Measurements from ENCODE around the gene TBC1D1.

Gene TBC1D1

DNA sequence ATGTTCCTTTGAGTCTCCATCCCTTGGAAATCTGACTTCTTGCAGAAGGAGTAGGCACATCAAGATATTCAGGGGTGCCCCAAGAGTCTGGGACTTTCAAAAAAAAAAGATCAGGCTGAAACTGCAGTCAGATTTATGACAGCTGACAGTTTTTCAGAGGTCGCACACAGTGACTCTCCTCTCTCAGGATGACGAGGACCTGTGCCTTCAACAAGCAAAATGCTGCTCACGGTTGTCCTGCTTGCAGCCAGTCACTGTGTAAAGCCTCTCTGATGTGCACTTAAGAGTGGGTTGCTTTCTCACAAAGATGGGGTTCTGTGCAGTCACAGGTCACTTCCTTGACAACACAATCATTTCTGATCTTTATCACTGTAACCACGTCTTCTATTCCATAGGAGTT, 247.5 kb downstream of the TBC1D1 start:
- TF ChIP-seq GATA3 (IDR thresholded peaks at IDR 0.05; ENCODE audit: low read depth, low read length) (no peak), GATA2 (IDR thresholded peaks at IDR 0.05; ENCODE audit: low read depth, low read length) (no peak)

GRCh38 chr4:38139187-38139586, 248.3 kb downstream of the TBC1D1 start:
- TF ChIP-seq GATA3 (IDR thresholded peaks at IDR 0.05; ENCODE audit: low read depth, low read length), result no peak
- TF ChIP-seq GATA2 (IDR thresholded peaks at IDR 0.05; ENCODE audit: low read depth, low read length), result no peak

DNA sequence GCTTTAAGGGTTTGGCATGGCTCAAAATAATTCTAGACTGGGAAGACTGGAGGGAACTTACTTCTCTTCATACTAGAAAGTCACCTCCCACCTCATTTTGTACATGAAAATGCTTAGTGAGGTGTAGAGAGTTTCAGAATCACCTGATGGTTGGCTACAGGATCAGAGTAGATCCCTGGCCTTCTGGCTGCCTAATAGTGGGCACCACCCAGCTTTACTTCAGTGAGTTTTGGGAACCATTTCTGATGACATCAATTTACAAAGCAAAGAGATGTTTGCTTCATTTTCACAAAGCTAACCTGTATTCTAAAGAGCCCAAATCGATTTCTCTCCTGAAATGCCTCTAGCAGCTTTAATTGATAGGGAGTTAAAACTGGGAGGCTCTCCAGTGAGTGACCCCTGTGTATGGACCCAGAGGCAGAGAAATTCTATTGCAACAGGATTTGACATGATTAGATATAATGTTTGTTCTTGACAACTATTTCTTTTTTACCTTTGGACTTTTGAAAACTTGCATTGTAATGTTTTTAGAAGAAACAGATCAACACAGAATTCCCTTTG, 249.8 kb downstream of the TBC1D1 start:
- TF ChIP-seq GATA2 (IDR thresholded peaks at IDR 0.05; ENCODE audit: low read depth, low read length), result no peak
- TF ChIP-seq GATA3 (IDR thresholded peaks at IDR 0.05; ENCODE audit: low read depth, low read length), result no peak

DNA sequence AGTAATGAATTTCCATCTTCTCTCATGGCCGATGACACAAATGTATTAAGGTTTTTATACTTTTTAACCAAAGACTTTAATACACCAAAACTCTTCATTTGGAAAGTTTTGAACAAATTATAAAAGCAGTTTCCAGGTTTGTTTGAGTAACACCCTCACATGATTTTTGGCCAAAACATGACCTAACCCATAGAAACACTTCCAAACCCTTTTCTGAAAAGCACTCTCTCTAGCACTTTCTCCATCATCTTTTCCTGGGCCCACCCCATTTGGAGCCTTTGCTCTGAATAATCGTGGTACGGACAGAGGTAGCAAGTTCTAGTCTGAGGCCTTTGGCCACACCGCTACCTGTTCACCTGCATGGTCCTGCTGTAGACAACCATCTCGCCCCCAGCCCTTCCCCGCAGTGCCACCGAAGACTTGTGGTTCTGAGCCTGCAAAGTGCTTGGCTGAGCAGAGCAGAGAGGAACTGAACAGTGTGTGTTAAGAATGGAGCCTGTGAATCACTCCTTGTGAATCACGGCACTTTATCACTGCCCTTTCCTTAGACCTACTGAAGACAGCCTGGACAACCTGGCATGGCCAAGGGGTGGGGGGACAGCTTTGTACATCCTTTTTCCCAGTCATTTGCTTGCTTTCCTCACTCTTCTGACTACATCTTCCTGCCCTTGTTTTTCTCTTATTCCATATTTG, 251.1 kb downstream of the TBC1D1 start:
- no peak for TF ChIP-seq GATA3 (IDR thresholded peaks at IDR 0.05; ENCODE audit: low read depth, low read length)
- no peak for TF ChIP-seq GATA2 (IDR thresholded peaks at IDR 0.05; ENCODE audit: low read depth, low read length)

DNA sequence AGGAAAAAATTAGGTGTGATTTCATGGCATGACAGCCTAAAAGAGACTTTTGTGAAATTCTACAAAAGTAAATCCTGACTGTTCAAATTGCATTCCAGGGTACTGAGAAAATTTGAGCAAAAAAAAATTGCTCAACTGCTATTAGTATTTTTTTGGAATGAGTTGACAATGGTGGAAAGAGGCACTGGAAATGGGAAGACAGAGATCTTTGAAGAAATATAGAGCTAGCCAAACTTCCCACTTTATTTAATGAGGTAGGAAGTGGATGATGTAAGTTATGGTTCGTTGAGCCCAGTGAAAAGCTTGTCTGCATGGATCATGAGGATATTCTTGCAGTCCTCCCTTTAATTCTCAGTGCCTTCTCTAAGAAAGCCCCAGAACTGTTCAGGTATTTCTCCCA, 253.1 kb downstream of the TBC1D1 start:
- TF ChIP-seq GATA2 (IDR thresholded peaks at IDR 0.05; ENCODE audit: low read depth, low read length) (no peak), GATA3 (IDR thresholded peaks at IDR 0.05; ENCODE audit: low read depth, low read length) (no peak)

- TF ChIP-seq GATA3 (IDR thresholded peaks at IDR 0.05; ENCODE audit: low read depth, low read length), result no peak
- TF ChIP-seq GATA2 (IDR thresholded peaks at IDR 0.05; ENCODE audit: low read depth, low read length), result no peak
Observed at GRCh38 chr4:38145033-38145678, 254.3 kb downstream of the TBC1D1 start.

DNA sequence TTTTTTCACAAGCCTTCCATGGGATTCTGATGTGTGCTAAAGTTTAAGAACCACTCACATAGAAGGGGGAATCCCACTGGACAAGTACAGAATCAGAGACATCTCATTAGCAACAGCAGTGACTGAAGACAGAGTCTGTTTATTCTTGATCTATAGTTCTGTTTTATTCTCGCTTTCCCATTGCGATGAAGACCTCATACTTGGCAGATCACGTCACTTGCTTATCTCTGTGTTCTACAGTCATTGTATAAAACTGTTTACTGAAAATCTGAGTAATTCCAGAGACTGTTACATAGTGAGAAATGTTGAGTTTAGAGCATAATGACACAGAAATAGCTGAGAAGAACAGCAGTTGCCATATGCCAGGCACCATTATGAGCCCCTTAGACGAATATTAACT, 254.9 kb downstream of the TBC1D1 start:
- TF ChIP-seq GATA2 (IDR thresholded peaks at IDR 0.05; ENCODE audit: low read depth, low read length) (no peak), GATA3 (IDR thresholded peaks at IDR 0.05; ENCODE audit: low read depth, low read length) (no peak)

DNA sequence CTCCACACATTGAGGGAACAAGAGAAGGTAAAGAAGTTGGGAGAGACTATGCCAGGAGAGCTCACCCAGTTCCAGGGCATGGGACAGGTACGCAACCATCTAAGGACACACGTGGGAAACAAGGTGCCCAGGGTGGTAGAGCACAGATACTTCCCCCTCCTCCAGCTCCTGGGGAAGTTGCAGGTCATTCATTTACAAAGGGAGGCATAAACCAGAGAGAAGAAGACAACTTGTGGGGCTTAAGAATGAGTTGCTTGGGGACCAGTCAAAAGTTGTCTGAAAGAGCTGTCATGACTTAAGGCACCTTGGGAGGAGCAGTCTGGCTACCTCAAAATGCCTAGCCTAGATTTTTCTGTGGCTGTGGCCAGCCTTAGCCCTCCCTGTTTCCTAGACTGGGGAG, 255.5 kb downstream of the TBC1D1 start:
- TF ChIP-seq GATA3 (IDR thresholded peaks at IDR 0.05; ENCODE audit: low read depth, low read length) (no peak), GATA2 (IDR thresholded peaks at IDR 0.05; ENCODE audit: low read depth, low read length) (no peak)

- TF ChIP-seq GATA2 (IDR thresholded peaks at IDR 0.05; ENCODE audit: low read depth, low read length) (no peak), GATA3 (IDR thresholded peaks at IDR 0.05; ENCODE audit: low read depth, low read length) (no peak)
Observed at GRCh38 chr4:38149472-38149996, 258.6 kb downstream of the TBC1D1 start.

DNA sequence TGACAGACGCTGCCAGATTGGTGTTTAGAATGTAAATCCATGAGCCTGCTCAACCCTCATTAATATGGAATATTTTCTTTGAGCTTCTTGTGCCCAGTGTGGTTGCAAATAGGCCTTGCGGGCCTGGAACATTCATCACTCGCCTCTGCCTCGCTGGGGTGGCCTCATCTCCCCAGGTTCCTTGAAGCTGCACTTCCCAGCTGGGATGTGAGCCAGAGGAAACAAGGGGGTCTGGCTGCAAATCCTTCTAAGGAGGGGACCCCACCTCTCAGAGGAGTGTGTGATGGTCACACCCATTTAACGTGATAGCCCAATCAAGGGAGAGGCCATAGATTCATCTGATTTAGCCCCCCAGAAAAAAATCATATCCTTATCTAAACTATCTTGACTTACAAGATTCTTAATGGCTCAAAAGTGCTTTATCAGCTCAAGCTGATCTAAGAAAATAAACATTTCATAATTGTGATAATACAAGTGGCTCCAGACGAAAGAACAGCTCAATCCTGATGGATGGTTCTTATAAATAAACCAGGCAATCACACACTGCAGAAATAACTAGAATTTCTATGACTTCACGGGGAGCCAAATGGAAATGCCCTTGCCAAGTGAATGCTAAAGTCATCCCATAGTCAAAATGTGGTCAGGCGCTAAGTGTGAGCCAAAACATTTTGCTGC, 259.2 kb downstream of the TBC1D1 start:
- TF ChIP-seq GATA2 (IDR thresholded peaks at IDR 0.05; ENCODE audit: low read depth, low read length), result no peak
- TF ChIP-seq GATA3 (IDR thresholded peaks at IDR 0.05; ENCODE audit: low read depth, low read length), result no peak

GRCh38 chr4:38150766-38151165, 259.9 kb downstream of the TBC1D1 start:
- no peak for TF ChIP-seq GATA3 (IDR thresholded peaks at IDR 0.05; ENCODE audit: low read depth, low read length)
- TF ChIP-seq GATA2 (IDR thresholded peaks at IDR 0.05; ENCODE audit: low read depth, low read length), result no peak

GRCh38 chr4:38151873-38152272, 261.0 kb downstream of the TBC1D1 start:
- no peak for TF ChIP-seq GATA3 (IDR thresholded peaks at IDR 0.05; ENCODE audit: low read depth, low read length)
- no peak for TF ChIP-seq GATA2 (IDR thresholded peaks at IDR 0.05; ENCODE audit: low read depth, low read length)

DNA sequence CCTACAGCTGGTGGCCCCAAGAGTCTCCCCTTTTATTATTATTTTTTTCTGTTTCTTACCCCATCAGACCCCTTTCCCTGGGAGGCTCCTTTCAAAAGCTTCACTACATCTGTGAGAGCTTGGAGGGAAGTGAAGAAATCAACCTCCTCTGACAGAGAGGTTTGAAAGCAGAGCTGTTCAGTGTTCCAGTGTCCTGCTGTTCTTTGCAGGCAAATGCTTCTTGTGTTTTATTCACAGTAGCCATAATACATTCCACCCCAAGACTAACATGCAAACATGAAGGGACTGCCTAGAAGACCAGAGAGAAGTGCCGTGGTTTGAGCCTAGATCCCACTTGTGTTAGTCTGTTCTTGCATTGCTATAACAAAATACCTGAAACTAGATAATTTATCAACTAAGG, 261.4 kb downstream of the TBC1D1 start:
- TF ChIP-seq GATA3 (IDR thresholded peaks at IDR 0.05; ENCODE audit: low read depth, low read length) (no peak), GATA2 (IDR thresholded peaks at IDR 0.05; ENCODE audit: low read depth, low read length) (no peak)

- TF ChIP-seq GATA3 (IDR thresholded peaks at IDR 0.05; ENCODE audit: low read depth, low read length) (no peak), GATA2 (IDR thresholded peaks at IDR 0.05; ENCODE audit: low read depth, low read length) (no peak)
Observed at GRCh38 chr4:38152721-38153386, 262.0 kb downstream of the TBC1D1 start.

Data from SH-SY5Y (cell line).